ENCODE data around the gene TMEM252.

The TMEM252 gene

DNA sequence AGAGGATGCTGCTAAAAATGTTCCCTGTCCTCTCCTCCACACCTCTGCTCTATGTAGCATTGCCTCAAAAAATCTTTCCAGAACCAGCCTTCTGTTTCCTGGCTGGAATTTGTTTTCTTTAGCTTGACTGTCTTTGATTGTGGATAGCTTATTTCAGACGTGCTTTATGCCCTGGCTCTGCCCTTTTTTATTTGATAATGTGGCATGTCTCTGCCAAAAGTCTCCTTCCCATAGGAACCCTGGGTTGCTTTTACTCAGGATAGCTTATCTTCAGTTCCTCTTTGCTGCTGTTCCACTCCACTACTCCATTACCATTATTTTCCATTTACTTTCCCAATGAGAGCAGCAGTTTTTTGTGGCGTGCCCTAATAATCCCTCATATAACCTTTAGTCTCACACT is 885 bp upstream of the TMEM252 start:
- DNase-seq: no peak

DNA sequence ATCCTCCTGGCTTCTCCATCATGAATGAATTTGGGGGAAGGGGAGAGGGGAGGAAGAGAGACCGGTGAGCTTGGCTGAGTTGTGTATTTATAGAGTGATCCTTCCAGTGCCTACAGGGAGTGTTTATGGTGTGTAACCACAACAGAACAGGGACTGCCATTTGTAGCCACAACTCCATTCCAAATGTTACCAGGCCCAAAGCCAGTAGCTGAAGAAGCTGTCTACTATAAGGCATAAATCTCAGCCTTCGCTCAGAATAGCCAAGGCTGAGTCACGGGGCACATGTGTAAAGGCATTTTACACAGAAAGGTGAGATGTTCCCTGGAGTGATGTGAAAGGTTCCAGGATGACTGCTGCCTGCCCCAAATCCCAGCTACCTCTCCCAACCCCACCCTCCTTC is 2.5 kb downstream of the TMEM252 start:
- DNase-seq: no peak

DNA sequence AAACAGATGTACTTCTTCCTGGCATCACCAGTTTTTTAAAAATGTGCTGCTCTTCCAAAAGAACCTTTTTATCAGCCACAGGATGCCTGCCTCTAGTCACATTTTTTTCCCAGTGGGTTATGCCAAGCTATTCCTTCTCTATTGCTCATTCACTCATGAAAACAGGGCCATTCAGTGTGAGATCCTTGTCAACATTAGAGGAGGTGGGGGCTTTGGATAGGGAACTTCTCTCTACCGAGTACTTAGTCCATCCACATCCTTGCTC is 3.1 kb downstream of the TMEM252 start:
- no peak for DNase-seq

DNA sequence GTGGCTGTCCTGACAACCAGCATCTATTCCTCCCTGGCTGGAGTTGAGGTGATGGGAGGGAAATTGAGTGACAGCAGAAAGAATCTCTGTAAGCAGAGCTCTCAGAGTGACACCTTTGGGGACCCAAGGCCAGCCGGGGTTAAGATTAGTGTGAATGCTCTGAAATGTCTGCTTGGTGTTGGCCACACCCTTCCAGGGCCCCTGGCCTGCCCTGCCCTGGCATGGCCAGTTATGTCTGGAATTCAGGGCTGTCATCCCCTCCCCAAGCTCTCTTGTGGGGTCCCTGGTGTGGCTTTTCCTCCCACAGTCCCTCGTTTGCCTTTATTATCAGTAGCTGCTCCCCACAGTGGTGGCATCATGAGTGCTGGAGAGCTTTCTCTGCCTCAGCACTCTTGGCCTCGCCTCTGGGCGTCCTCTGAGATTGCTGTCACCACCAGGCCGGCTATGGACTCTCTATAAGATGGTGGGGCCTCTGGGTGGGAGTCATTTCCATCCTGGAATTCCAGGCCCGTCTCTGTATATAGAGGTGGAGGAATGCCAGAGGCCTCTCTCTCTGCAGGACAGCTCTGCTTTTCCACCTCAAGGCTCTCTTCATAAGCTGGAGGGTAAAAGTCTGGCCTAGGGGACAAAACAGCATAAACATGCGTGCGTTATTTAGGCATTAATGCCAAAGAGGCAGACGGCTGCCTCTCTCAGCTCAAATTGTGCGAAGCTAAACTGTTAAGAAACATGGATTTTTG is 3.6 kb downstream of the TMEM252 start:
- no peak for DNase-seq

DNA sequence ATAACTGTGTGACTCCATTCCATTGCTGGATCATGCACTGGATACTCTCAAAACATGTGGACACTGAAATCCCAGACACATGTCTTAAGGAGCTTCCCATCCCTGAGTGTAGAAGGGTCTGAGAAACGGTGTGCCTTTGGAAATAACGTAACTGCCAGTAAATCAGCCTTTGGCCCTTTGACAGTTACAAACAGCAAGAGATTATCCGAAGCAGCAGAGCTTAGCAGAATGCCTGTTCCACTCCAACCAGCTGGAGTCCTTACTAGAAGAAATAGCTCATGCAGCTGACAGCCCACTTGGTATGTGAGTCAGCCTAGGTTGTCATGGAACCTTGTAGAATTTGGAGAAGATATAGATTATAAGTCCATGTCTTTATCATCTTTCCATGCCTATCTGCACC is 7.0 kb downstream of the TMEM252 start:
- DNase-seq: peak in 1 of 2 experiments; percentile 19

DNA sequence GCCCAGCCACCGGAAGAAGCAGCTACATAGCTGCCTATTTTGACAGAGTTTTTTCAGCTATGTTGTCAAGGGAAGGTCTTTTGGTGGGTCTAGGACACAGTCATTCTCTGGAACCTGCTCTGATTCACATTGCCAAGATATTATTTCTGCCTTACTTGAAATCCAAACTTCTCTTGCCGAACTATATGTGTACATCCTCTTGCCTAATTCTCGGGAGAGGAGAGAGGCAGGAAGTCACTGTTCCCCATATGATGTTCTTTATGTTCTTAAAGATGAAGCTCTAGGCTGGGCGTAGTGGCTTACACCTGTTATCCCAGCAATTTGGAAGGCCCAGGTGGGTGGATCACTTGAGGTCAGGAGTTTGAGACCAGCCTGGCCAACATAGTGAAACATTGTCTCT is 8.6 kb downstream of the TMEM252 start:
- no peak for DNase-seq

DNA sequence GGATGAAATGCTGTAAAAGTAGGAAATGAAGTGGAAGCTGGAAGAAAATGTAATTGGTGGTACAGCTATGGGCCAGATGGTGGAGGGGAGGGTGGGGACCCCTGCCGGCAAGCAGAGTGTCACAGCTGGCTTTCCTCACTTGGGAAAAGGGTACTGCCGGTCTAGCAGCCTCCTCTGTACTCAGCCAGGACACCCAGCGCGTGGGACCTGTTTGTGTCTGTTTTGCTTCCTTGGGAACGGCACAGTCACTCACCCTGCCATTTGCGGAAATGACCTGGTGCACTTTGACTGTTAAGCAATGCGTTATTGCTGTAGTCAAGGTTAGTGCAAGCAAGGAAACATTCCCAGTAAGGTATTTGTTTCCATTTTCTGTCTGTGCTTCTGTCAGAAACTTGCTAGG is 10.1 kb downstream of the TMEM252 start:
- DNase-seq: no peak

DNA sequence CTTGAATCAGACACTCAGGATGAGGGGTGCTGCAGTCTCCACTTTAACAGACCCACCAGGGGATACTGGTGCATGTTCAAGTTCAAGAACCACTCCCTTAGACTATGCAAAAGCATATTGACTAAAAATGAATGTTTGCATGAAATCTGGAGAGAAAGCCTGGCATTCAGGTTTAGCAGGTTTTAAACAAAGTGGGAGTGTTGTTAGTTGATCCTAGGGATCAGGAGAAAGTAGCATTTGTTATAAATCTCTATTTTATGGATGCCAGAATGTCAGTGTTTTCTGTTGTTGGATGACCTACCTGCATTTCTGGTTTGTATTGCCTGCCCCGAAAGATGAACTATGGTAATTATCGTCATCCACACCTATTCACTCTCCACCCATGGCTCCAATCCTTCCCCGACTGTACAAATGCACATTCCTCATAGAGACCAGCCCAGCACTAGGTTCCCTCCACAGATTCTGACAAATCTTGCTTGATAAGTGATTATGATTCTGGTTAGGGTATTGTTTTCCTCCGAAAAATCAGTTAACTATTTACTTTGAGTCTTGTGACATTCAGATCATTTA is 17.2 kb downstream of the TMEM252 start:
- peak; percentile 84 to 91 for DNase-seq

DNA sequence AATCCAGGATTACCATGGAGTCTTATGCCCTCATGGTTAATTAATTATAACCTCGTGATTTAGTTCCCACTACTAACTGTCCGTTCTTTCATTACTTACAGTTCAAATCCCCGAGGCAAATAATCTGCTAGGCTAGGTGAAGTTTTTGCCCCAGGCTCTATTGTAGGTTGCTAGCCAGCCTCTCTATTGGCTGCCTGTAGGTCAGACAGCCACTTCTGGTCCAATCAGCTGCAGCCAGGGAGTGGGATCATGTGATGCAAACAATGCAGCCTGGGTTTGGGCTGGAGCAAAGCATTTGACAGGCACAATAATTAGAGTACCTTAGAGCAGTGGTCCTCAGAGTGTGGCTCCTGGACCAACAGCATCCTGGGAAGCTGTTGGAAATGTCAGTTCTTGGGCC is 17.7 kb downstream of the TMEM252 start:
- peak; percentile 74 to 81 for DNase-seq

DNA sequence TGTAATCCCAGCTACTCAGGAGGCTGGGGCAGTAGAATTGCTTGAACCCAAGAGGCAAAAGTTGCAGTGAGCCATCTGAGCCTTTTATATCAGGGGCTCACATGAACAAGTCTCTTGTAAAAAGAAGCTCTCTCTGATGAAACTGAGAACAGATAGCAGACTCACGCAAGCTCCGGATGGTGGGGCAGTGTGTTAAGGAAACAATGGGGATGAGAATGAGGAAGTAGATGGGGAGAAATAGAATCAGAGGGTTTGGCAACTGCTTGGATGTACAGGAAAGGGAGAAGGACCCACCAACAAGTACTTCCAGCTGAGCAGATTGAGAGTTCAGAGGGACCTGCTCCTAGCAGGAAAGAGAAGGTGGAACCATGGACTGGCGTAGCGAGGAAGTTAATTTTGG is 18.6 kb downstream of the TMEM252 start:
- DNase-seq: no peak

DNA sequence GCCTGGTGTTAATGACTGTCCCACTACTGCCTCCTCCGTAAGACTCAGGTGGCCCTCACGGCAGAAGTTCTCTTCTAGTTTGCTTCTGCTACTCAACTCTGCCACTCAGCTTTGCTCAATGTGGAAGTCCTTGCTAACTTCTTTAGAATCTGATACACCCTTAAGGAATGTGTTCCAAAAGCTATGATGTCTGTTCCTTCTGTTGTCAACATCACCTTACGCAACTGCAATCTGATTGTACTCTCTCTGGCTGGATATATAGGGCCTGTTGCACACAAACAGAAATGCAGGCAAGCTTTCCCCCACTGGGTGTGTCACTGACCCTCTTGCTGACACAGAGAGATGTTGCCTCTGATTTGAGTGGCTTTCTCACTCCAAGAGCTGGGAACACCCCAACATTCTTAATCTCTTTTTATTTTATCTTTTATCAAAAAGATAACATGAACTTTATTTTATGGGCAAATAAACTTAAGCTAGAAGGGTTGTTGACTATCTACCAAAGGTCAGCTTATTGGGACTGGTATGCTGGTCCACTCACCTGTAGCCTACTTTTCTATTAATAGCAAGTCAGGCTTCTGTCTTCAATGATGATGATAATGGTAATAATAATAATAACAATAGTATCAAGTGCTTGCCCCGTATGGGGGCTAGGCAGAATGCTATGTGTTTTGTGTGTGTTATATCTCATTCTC is 25.2 kb downstream of the TMEM252 start:
- DNase-seq: no peak

DNA sequence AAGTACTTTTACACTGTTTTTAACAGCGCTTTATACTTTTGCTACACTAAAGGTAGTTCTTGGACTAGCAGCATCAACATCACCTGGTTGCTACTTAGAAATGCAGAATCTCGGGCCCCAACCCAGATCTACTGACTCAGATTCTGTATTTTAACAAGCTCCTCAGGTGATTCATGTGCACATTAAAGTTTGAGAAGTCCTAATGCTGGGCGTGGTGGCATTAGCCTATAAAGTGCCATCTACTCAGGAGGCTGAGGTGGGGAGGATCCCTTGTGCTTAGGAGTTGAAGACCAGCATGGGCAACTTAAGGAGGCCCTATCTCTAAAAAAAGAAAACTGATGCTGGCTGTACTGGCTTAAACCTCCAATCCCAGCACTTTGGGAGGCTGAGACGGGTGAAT is 26.7 kb downstream of the TMEM252 start:
- DNase-seq: no peak

DNA sequence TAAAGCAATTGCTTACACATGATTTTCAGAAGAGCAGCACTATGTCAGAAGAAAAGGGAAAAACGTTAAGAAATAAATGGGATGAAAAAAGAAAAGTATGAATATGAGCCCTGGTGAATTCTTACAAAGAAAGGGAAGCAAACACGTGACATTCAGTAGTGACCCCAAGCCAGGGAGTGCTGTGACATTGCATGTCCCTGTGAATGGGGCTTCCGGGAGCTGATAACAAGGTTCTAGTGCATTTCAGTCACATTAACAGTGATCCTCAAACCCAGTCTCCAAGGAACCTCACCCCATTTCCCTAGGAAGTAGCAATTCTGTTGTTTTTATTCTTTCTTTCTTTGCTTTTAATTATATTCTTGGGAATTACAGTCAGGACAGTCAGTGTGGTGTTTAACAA is 27.3 kb downstream of the TMEM252 start:
- no peak for DNase-seq

DNA sequence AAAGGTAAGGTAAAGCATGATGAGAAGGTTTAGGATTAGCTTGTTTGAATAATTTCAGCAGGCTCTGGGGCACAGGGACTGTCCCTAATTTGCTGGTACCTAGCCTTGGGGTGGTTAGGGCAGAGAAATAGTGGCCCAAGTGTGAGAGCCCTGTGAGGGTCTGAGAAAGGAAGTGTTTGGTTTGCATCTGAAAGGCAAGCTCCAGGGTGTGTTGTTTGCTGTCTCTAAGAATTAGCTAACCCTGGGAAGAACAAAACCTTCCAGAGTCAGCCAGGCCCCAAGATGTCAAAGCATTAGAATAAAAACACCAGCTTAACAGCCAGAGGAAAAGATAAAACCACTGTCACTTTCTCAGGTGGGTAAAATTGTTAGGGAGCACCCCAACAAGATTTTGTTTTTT is 31.0 kb downstream of the TMEM252 start:
- no peak for DNase-seq

DNA sequence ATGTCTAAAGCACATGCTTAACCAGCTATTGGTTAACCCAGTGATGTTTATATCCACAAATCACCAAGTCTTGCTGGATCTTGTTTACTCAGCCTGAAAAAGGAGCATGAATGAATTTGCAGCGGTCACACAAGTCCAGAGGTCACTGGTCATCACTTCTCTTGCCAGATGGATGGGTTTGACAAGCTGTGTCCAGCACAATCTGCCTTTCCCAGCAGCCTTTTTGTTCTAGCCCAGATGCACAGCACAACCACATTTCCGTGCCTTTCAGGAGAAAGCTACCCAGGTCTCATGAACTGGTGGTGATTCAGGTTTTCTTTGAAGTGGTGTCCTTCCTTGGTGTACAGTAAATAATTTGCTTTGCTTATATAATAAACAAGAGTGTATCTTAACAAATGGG is 32.1 kb downstream of the TMEM252 start:
- no peak for DNase-seq

DNA sequence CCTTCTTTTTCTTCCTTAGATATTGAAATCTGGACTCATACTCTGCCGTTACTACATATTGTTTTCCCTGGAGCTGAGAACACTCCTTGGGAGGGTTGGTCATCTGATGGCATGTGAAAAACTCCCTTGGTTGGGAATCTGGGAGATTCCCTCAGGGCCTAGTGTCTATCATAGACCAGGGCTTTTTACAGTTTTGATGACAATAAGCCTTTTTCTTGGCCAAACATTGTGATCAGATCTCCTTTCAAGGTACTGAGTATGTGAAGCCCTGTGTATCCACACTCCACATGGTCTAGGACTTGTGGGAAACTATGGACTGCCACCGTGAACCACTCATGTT is 32.9 kb downstream of the TMEM252 start:
- no peak for DNase-seq

DNA sequence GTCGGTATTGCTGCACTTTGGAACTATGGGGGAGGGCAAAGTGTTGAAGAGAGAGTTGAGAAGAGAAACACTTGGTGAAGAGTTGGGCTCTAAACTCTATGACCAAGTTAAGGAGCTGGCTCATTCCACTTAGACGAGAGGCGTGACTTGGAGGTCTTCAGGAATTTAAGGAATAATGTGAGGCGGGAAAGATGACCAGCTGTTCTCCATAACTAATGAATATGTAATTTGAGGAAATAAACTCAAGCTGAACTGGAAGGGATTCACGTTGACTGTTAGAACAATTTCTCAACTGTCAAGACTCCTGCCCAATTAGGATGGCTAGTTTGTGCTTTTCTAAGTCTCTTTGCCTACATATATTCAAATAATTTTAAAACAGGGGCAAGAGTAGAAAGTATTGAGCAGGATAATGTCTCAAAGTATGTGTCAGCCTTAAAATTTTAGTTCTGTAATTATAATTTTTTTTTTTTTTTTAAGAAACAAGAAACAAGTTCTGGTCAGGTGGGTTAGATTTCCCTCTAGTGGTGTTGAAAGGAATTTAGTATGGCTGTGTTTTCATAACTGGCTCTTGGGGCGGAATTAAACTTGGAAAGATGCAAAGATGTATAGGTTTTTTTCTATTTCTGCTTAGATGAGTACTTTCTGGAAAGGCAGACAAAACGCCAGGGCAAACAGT is 33.4 kb downstream of the TMEM252 start:
- DNase-seq: peak in 1 of 2 experiments; percentile 42

DNA sequence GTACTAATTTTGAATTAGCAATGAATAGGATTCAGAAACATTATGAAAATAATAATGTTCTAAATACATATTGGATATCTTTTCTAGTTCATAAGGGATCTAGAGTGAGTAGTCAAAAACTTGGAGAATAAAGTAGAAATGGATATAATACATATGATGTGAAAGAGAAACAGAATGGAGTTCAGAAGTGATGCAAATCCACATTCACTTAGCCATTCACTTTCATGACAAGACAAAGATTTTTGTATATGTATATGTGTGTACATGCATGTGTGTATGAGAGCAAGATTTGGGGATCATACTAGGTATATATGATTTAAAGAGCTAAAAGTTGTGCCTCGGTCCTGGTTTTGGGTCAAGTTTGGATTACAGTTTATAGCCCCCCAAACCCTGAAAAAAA is 34.1 kb downstream of the TMEM252 start:
- no peak for DNase-seq

DNA sequence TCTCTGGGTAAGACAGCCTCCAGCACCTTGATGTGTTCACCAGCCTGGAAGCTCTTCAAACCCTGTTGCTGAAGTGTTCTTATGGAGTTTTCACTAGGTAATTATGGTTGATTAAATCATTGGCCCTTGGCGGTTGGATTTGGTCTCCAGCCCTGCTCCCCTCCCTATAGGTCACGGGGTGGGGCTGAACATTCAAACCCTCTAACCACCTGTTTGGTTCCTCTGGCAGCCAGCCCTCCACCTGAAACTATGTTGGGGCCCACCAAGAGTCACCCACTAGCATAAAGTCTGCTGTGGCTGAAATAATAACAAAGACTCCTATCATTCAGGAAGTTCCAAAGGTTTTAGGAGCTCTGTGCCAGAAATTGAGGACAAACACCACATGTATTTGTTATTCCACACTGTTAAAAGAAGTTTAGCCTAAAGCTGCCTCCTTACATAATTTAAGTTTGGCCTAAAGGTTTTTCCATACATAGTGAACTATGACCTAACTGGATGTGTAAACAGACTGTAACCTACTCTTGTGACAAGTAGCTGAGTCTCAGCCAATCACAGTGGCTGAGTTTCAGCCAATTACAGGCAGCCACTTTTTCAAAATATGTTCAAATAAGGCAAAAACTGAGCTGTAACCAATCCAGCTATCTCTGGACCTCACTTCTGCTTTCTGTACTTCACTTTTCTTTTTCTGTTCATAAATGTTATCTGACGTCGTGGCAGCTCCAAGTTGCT is 34.8 kb downstream of the TMEM252 start:
- DNase-seq: no peak

DNA sequence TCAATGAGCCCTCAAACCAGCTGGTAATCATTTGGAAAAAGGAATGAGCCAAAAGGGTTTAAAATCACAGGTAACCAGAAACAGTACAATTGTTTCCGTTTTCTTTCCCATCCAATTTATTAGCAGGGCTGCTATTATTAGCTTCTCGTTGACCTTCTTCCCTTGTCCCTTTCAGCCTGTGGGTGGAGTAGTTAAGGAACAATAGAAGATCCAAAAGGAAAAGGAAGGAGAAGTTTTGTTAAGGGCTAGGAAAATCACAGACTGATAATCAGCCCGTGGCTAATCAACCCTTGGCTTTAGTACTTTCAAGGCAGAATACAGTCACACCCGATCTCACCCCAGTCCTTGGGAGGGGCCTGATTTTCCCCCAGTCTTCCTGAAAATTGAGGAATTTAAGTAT is 38.4 kb downstream of the TMEM252 start:
- DNase-seq: no peak

DNA sequence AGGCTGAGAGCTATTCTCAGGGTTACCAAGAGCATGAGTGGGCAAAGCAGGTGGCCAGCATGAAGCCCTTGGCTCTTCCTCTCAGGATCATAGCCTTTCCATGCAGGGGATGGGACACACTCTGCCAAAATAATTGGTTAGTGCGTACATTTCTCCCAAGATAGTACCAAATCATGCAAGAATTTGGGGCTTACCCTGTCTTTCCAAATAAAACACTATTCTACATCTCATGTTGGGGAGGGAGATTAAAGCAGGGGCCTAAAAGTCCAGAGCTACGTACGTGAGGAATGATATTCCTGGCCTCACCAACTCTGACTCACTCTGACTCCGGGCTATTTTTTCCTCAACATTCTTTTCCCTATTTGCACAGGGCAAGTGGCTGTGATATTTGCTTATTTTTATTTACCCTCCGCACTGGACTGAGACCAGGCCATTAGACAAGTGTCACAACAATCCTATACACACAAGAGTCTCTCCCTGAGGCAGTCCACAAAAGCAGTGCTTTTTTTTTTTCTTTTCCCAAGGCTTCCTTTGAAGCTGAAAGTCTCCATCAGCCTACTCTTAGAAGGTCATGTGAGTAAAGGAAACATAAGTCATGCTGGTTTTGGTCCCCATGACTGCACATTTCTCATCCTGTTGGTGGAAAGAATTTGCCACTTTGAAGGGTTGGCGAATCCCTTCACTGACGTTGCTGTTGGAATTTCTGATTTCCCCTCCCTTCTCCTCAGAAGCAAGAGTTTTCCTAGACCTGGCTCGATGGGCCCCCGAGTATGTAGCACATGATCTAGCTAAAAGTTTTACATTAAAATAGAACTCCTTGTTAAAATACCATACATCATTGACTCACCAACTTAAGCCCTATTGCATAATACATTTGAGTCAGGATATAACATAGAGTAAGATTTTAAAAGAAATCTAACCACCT is 40.0 kb downstream of the TMEM252 start:
- peak; percentile 35 to 66 for DNase-seq

DNA sequence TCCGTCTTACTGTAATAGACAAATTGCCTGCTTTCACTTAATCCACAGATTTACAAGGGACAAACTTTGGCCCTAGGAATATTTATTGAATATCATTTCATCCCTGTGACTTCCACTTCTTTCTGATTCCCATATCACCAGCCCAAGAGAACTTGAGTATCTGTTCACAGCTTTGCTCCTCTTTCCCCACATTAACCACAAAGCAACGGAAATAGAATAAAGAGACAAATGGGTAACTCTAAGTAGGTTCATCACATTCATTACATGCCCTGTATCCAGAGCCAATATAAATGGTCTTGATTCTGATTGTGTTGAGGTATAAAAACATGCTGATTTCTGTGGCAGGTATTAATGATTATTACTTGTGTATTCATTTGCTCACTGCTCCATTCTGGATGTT is 41.9 kb downstream of the TMEM252 start:
- no peak for DNase-seq
